BLaER1 treated with 17β-estradiol and CSF1 and Interleukin-3, amounts not matched to agents 10 nM and 100 nM (cell line): Measurements from ENCODE around the gene ARHGAP29.

Source experiments
- H3K27ac ChIP-seq, 11 experiments: shearing (Covaris generic); formaldehyde crosslinking; 2 replicates each; pipeline ENCODE4 v1.8.1; 2022
- H3K27me3 ChIP-seq, 11 experiments: shearing (Covaris generic); formaldehyde crosslinking; 2 replicates each; pipeline ENCODE4 v1.8.1; 2022
- H3K36me3 ChIP-seq, 11 experiments: shearing (Covaris generic); formaldehyde crosslinking; 2 replicates each; pipeline ENCODE4 v1.8.1; 2022
- H3K4me1 ChIP-seq, 10 experiments: shearing (Covaris generic); formaldehyde crosslinking; 2 replicates each; pipeline ENCODE4 v1.8.1; 2022
- H3K4me2 ChIP-seq, 11 experiments: shearing (Covaris generic); formaldehyde crosslinking; 2 replicates each; pipeline ENCODE4 v1.8.1; 2022
- H3K4me3 ChIP-seq, 10 experiments: shearing (Covaris generic); formaldehyde crosslinking; 2 replicates each; pipeline ENCODE4 v1.8.1; 2022
- H3K9ac ChIP-seq, 11 experiments: shearing (Covaris generic); formaldehyde crosslinking; 2 replicates each; pipeline ENCODE4 v1.8.1; 2022
- H3K9me3 ChIP-seq, 11 experiments: shearing (Covaris generic); formaldehyde crosslinking; replicated peaks in 1 of 11; 2 replicates each; pipeline ENCODE4 v1.8.1; 2022
- H4K20me1 ChIP-seq, 11 experiments: shearing (Covaris generic); formaldehyde crosslinking; 2 replicates each; pipeline ENCODE4 v1.8.1; 2022
- Cebpa-rat ChIP-seq, 11 experiments: shearing (Covaris generic); IDR thresholded peaks; 2 replicates each; pipeline ENCODE4 v1.8.1; 2022

The ARHGAP29 gene

DNA sequence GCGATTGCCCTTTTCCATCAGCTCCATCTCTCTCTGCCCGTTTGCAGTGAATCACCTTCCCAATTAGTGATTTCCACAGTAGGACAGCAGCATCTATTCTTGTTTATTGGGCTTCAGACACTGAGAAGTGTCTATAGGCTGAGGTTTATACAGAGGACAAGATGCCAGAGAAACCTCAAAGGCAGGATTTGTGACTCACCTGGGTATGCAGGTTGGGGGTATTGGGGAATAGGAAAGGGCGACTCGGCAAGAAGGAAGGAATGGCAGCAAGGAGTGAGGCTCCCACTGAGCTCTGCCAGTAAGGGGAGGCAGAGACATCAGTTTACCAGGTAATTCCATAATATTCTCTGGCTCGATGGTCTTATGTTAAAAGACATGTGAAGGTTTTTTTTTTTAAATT lies 91.1 kb downstream of the ARHGAP29 start:
- Histone ChIP-seq H3K4me1 (peaks cover 0 to 4% (median 0%) of the 10 kb centered on the region in 10 experiments; a peak in 2 of 20 replicates), H3K4me2 (no peak overlapping the region), H3K36me3 (no peaks in the 10 kb centered on the region), H3K27ac (no peak overlapping the region), H4K20me1 (no peaks in the 10 kb centered on the region), H3K4me3 (no peak overlapping the region), H3K27me3 (peaks cover 0 to 13% (median 0%) of the 10 kb centered on the region in 11 experiments; a peak in 2 of 22 replicates), H3K9me3 (no peaks in the 10 kb centered on the region), H3K9ac (no peak overlapping the region)
- no peak for TF ChIP-seq Cebpa-rat (IDR thresholded peaks at IDR 0.05)

- H3K9ac ChIP-seq = no peak overlapping the region
- no peak for TF ChIP-seq Cebpa-rat (IDR thresholded peaks at IDR 0.05)
- H3K4me3 ChIP-seq = no peak overlapping the region
- H3K4me2 ChIP-seq = no peak overlapping the region
- H3K27me3 ChIP-seq = peaks cover 0 to 13% (median 0%) of the 10 kb centered on the region in 11 experiments; a peak in 2 of 22 replicates
- peaks cover 0 to 4% (median 0%) of the 10 kb centered on the region in 10 experiments; a peak in 2 of 20 replicates for H3K4me1 ChIP-seq
- no peaks in the 10 kb centered on the region for H3K36me3 ChIP-seq
- H3K9me3 ChIP-seq = 0 out of 22 replicates have a peak, but pooled peaks cover 0 to under 1% (median 0%) of the 10 kb centered on the region in 11 experiments
- H3K27ac ChIP-seq = no peak overlapping the region
- H4K20me1 ChIP-seq = no peaks in the 10 kb centered on the region
Measured at GRCh38 chr1:94144836-94145235, 92.5 kb downstream of the ARHGAP29 start.

GRCh38 chr1:94143809-94144176 lies 93.6 kb downstream of the ARHGAP29 start:
- TF ChIP-seq Cebpa-rat (IDR thresholded peaks at IDR 0.05) = no peak
- Histone ChIP-seq H3K4me1 (peaks cover 0 to 4% (median 0%) of the 10 kb centered on the region in 10 experiments; a peak in 2 of 20 replicates), H4K20me1 (no peaks in the 10 kb centered on the region), H3K4me2 (no peak overlapping the region), H3K27me3 (peaks cover 0 to 13% (median 0%) of the 10 kb centered on the region in 11 experiments; a peak in 2 of 22 replicates), H3K9me3 (peaks cover 0 to 11% (median 4%) of the 10 kb centered on the region in 11 experiments; a peak in 2 of 22 replicates), H3K9ac (no peak overlapping the region), H3K4me3 (no peak overlapping the region), H3K27ac (no peak overlapping the region), H3K36me3 (no peaks in the 10 kb centered on the region)

- Histone ChIP-seq H3K4me1 (peaks cover 0 to 4% (median 0%) of the 10 kb centered on the region in 10 experiments; a peak in 2 of 20 replicates), H3K9ac (no peak overlapping the region), H3K36me3 (no peaks in the 10 kb centered on the region), H3K27ac (no peak overlapping the region), H3K9me3 (peaks cover 0 to 14% (median 4%) of the 10 kb centered on the region in 11 experiments; a peak in 2 of 22 replicates), H3K4me3 (no peak overlapping the region), H3K27me3 (peaks cover 0 to 13% (median 0%) of the 10 kb centered on the region in 11 experiments; a peak in 2 of 22 replicates), H3K4me2 (no peak overlapping the region), H4K20me1 (no peaks in the 10 kb centered on the region)
- no peak for TF ChIP-seq Cebpa-rat (IDR thresholded peaks at IDR 0.05)
Measured at GRCh38 chr1:94143173-94143808, 94.1 kb downstream of the ARHGAP29 start.

DNA sequence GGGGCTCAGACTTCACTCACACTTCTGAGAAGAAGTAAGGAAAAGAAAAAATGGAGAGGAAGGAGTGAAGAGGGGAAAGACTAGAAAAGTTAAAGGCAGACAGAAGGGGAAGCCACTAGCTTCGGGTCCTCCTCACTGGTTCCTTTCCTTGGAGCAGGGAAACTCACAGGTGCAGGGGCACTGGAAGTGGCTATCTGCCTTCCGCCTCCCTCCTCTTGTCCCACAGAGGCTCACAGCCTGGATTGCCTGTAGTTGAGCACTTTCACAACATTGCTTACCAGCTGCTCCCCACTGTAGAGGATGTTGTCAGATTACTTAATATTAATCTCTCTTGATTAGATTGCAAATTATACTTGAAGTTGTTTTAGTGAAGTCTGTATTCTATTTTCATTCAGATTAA lies 94.8 kb downstream of the ARHGAP29 start:
- H3K4me3 ChIP-seq = no peak overlapping the region
- no peaks in the 10 kb centered on the region for H3K36me3 ChIP-seq
- TF ChIP-seq Cebpa-rat (IDR thresholded peaks at IDR 0.05) = no peak
- H3K9me3 ChIP-seq = peaks cover 0 to 14% (median 4%) of the 10 kb centered on the region in 11 experiments; a peak in 2 of 22 replicates
- H4K20me1 ChIP-seq = no peaks in the 10 kb centered on the region
- H3K27me3 ChIP-seq = peaks cover 0 to 13% (median 0%) of the 10 kb centered on the region in 11 experiments; a peak in 2 of 22 replicates
- no peak overlapping the region for H3K9ac ChIP-seq
- no peak overlapping the region for H3K27ac ChIP-seq
- peaks cover 0 to 4% (median 0%) of the 10 kb centered on the region in 10 experiments; a peak in 2 of 20 replicates for H3K4me1 ChIP-seq
- no peak overlapping the region for H3K4me2 ChIP-seq

GRCh38 chr1:94142022-94142421 lies 95.4 kb downstream of the ARHGAP29 start:
- H3K27ac ChIP-seq = no peak overlapping the region
- H3K4me3 ChIP-seq = no peak overlapping the region
- no peak overlapping the region for H3K9ac ChIP-seq
- H3K36me3 ChIP-seq = no peaks in the 10 kb centered on the region
- peak overlapping the region in 1 of 11 experiments; percentile 9; a peak in 1 of 22 replicates for H3K4me2 ChIP-seq
- H3K9me3 ChIP-seq = peaks cover 0 to 14% (median 4%) of the 10 kb centered on the region in 11 experiments; a peak in 2 of 22 replicates
- peaks cover 0 to 13% (median 0%) of the 10 kb centered on the region in 11 experiments; a peak in 2 of 22 replicates for H3K27me3 ChIP-seq
- peaks cover 0 to 4% (median 0%) of the 10 kb centered on the region in 10 experiments; a peak in 2 of 20 replicates for H3K4me1 ChIP-seq
- TF ChIP-seq Cebpa-rat (IDR thresholded peaks at IDR 0.05) = no peak
- H4K20me1 ChIP-seq = no peaks in the 10 kb centered on the region

DNA sequence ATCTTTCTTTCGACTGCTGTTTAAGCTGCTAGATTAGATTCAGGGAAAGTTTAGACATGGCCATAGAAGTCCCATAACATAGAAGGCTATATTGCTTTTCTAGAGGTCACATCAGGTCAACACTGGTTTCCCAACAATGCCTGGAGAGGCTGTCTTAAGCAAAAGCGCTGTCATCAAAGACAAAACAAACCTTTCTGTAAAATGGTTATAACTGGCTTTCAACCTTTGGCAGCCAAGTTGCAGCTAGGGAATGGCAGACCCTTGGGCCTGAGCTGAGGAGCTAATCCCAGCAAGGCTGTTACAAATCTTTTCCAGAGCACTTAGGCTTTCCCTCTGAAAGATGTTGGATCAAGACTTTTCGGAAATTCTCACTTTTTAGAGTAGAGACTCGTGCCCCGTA lies 105.3 kb downstream of the ARHGAP29 start:
- H3K36me3 ChIP-seq = no peaks in the 10 kb centered on the region
- H3K4me3 ChIP-seq = no peak overlapping the region
- no peak overlapping the region for H3K4me2 ChIP-seq
- no peak overlapping the region for H3K9ac ChIP-seq
- H3K27ac ChIP-seq = no peak overlapping the region
- H3K27me3 ChIP-seq = peaks cover 0 to 34% (median 0%) of the 10 kb centered on the region in 11 experiments; a peak in 4 of 22 replicates
- no peaks in the 10 kb centered on the region for H3K4me1 ChIP-seq
- H3K9me3 ChIP-seq = peaks cover 19 to 26% (median 20%) of the 10 kb centered on the region in 11 experiments
- TF ChIP-seq Cebpa-rat (IDR thresholded peaks at IDR 0.05) = no peak
- no peaks in the 10 kb centered on the region for H4K20me1 ChIP-seq

GRCh38 chr1:94130851-94131595 lies 106.4 kb downstream of the ARHGAP29 start:
- Histone ChIP-seq H3K4me1 (no peaks in the 10 kb centered on the region), H3K4me3 (no peak overlapping the region), H3K27ac (no peak overlapping the region), H3K27me3 (peaks cover 0 to 40% (median 0%) of the 10 kb centered on the region in 11 experiments; a peak in 4 of 22 replicates), H3K9ac (no peak overlapping the region), H3K9me3 (peaks cover 19 to 26% (median 20%) of the 10 kb centered on the region in 11 experiments), H3K4me2 (no peak overlapping the region), H3K36me3 (no peaks in the 10 kb centered on the region), H4K20me1 (no peaks in the 10 kb centered on the region)
- no peak for TF ChIP-seq Cebpa-rat (IDR thresholded peaks at IDR 0.05)

DNA sequence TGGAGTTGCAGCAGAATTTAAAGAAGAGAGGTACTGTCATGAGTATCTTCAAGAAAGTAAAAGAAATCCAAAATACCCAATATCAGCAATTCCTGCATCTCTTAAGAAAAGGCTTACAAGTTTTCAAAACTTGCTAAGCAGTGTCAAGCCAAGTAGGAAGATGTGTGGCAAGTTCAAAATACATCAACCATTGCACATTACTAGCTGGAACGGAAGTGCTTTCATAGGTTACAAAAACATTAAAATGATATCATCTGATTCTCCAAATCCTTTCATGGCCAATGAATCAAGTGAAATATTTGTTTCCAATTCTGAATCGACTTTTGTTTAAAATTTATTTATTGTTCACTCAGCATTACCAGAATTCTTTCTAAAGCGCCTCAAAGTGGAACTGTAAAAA lies 110.7 kb downstream of the ARHGAP29 start:
- Histone ChIP-seq H4K20me1 (no peaks in the 10 kb centered on the region), H3K27me3 (peaks cover 0 to 66% (median 0%) of the 10 kb centered on the region in 11 experiments; a peak in 5 of 22 replicates), H3K27ac (no peak overlapping the region), H3K4me3 (no peak overlapping the region), H3K9ac (no peak overlapping the region), H3K36me3 (no peaks in the 10 kb centered on the region), H3K4me2 (no peak overlapping the region), H3K4me1 (no peaks in the 10 kb centered on the region), H3K9me3 (no peaks in the 10 kb centered on the region)
- no peak for TF ChIP-seq Cebpa-rat (IDR thresholded peaks at IDR 0.05)
